ENCODE measurements around the gene VPS33A.

GRCh38 chr12:122183588-122183940 lies 82.7 kb downstream of the VPS33A start:
- TF ChIP-seq CTCF (conservative IDR thresholded peaks at IDR 0.05; ENCODE audit: low read depth in 2 of 2) = no peak
- no peak for TF ChIP-seq POLR2AphosphoS5 (IDR thresholded peaks at IDR 0.05; ENCODE audit: low read depth)
- TF ChIP-seq STAT1 (IDR thresholded peaks at IDR 0.05; ENCODE audit: unreplicated experiment) = no peak
- no peak for TF ChIP-seq EZH2 (IDR thresholded peaks at IDR 0.05; ENCODE audit: low read depth, unreplicated experiment)
- no peak for TF ChIP-seq EZH2phosphoT487 (IDR thresholded peaks at IDR 0.05; ENCODE audit: unreplicated experiment)
- TF ChIP-seq CREB1 (CRISPR knock-in tag; IDR thresholded peaks at IDR 0.05; ENCODE audit: low read depth) = no peak
- no peak for TF ChIP-seq ZNF114 (CRISPR knock-in tag; IDR thresholded peaks at IDR 0.05)

Data from GM23338 (cell line).